Thoracic aorta (tissue), 2 donors: ENCODE results near the gene ACSS1. TPM values are rescaled to one million over a fixed set of nuclear protein-coding genes. Genes with fewer than 3 reads are reported as not detected.

Experiments used
- ATAC-seq: fragments of 150-250 bp; one replicate; pipeline ENCODE4 v1.8.0; 2017; ENCODE audit warnings: low read depth; ENCODE audit not compliant: insufficient number of reproducible peaks, low FRiP score
- DNase-seq: peaks from one replicate; pipeline ENCODE4 v3.0.0-alpha.2; 2020; ENCODE audit warnings: low spot score
- H3K27ac ChIP-seq, 2 donors: fragments of 200-600 bp; sonication (generic); 1 replicate in 1 of 2; 2 replicates in 1 of 2; pipeline ENCODE4 v1.5.1; 2016; ENCODE audit warnings: mild to moderate bottlenecking in 2 of 2, moderate library complexity in 2 of 2
- H3K27me3 ChIP-seq: fragments of 200-600 bp; sonication (generic); replicated peaks from 2 replicates; pipeline ENCODE4 v1.6.0; 2016; ENCODE audit warnings: mild to moderate bottlenecking; ENCODE audit not compliant: insufficient read depth
- H3K36me3 ChIP-seq: fragments of 200-600 bp; sonication (generic); one replicate; pipeline ENCODE4 v1.5.1; 2016
- H3K4me1 ChIP-seq, 2 donors: fragments of 200-600 bp; sonication (generic); 1 replicate in 1 of 2; 2 replicates in 1 of 2; pipeline versions ENCODE4 v1.5.1 to v1.6.0; 2016; ENCODE audit warnings: low read depth in 2 of 2, mild to moderate bottlenecking in 1 of 2; ENCODE audit not compliant: control insufficient read depth in 1 of 2
- H3K4me3 ChIP-seq: fragments of 200-600 bp; sonication (generic); 2 replicates; pipeline ENCODE4 v1.5.1; 2016; ENCODE audit warnings: mild to moderate bottlenecking
- H3K9me3 ChIP-seq: fragments of 200-600 bp; sonication (generic); 2 replicates; pipeline ENCODE4 v1.5.1; 2016
- total RNA-seq, 2 donors: library from RNA; depleted of rRNA; stranded (reverse); fragments of >200 nt; gene quantifications; one replicate each; pipeline versions ENCODE4 v1.1.0 to v1.2.3, GENCODE V29; 2016
- TF ChIP-seq, protein P1 (sequence below): fragments of 200-600 bp; sonication (generic); IDR thresholded peaks from one replicate; pipeline ENCODE4 v1.5.1; 2019; ENCODE audit warnings: antibody characterized with exemption

ACSS1 gene
- total RNA-seq, 2 donors from 2014 or later, result 26.0 to 31.7 TPM

DNA sequence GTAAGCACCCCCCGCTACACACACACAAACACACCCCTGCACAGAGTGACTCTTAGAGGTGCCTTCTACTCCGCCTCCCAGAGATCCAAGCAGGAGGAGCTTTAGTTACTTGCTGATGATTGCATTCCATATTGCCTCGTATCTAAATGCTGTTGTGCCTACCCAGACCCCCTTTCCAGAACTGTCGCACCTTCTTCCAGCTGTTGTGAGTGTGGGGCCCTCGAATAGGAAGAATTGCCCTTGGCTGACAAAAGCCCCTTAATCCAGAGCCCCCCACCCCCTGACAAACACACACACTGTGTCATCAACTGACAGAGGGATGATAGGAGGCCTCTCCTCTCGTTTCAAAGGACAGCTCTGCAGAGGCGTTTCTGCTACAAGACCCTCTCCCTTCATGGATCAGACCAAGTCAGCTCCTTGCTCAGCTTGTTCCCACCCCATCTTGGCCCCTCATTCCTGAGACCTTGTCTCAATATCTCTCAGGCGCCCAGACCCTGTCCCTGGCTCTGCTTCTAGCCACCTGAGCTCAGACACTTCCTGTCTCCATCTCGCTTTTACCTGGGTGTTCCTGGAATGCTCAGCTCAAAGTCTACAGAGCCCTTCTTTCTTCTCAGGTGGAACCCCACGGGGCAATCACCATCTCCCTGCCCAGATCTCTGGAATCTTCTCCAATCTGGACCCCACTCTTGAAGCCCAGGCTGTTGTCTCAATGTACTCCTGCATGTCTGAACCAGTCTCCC lies 28.0 kb upstream of the ACSS1 start:
- H3K36me3 ChIP-seq, result no peaks in the 10 kb centered on the region
- H3K4me3 ChIP-seq, result no peak overlapping the region
- H3K27ac ChIP-seq, result no peak overlapping the region
- TF ChIP-seq, protein P1, sequence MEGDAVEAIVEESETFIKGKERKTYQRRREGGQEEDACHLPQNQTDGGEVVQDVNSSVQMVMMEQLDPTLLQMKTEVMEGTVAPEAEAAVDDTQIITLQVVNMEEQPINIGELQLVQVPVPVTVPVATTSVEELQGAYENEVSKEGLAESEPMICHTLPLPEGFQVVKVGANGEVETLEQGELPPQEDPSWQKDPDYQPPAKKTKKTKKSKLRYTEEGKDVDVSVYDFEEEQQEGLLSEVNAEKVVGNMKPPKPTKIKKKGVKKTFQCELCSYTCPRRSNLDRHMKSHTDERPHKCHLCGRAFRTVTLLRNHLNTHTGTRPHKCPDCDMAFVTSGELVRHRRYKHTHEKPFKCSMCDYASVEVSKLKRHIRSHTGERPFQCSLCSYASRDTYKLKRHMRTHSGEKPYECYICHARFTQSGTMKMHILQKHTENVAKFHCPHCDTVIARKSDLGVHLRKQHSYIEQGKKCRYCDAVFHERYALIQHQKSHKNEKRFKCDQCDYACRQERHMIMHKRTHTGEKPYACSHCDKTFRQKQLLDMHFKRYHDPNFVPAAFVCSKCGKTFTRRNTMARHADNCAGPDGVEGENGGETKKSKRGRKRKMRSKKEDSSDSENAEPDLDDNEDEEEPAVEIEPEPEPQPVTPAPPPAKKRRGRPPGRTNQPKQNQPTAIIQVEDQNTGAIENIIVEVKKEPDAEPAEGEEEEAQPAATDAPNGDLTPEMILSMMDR, result no peak
- DNase-seq (no peak), ATAC-seq (no peak)
- H3K4me1 ChIP-seq, result peaks cover 0 to 28% of the 10 kb centered on the region in 2 donors
- no peaks in the 10 kb centered on the region for H3K9me3 ChIP-seq
- no peaks in the 10 kb centered on the region for H3K27me3 ChIP-seq

DNA sequence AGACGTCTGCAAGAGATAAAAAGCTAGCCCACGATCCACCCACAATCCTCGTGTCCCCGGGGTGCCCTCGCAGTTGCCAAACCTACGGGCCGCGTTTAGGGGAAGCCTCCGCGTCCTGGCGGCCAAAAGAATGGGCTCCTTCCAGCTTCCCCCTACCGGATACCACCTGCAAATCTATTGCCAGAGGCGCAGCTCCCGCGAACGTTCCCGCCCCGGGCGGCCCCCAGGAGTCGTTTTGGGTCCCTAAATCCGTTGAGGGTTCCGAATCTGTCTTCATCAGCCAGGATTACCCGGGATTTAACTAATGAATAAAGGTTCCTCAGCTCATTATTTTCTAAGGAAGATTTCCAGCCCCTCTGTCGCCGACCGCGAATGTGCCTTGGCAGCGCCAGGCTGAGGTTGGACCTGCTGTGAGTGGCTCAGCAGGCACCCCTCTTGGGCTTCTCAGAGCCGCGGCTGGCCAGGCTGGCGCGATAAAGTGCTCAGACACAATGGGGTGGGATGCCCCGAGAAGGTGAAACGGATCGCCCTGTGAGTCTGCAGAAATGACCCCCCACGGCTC lies 26.8 kb upstream of the ACSS1 start:
- ATAC-seq, result no peak
- H3K9me3 ChIP-seq, result no peaks in the 10 kb centered on the region

DNA sequence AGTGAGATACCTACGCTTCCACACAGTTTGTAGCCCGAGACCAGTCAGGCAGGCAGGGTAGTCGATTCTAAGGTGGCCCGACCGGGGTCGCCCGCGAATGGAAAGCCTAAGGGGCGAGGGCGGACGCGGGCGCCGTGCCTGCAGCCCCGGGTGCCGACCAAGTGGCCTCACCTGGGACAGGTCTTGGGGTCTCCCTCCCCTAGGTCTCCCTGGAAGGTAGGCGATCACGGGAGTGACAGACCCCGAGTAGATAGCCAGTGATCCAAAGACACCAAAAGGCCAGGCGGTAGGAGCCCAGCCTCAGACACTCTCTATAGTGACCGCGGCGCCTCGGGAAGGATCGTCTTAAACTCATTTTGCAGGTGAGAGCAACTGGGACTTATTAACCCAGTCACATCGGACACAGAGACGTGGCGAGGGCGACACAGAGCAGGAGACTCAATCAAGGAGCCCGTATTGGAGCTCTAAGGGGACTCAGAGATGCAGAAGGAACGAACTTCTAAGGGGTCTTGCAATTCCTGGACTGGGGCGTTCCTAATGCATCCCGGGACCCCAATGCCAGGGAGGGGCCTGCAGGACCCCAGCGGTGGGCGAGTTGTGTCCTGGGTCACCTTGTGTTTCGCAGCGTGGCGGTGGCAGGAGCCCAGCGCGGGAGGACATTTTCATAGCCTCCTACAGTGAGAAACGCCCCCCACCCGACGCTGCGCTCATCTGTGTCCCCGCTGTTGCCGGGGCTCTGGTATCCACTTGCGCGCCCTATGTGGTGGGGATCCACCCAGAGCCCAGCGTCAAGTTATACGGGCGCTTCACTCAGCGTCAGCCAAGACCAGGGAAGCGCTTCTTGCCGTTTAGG lies 26.1 kb upstream of the ACSS1 start:
- Histone ChIP-seq H3K4me1 (peaks cover 0 to 29% of the 10 kb centered on the region in 2 donors), H3K4me3 (no peak overlapping the region), H3K36me3 (no peaks in the 10 kb centered on the region), H3K27me3 (peaks cover 5% of the 10 kb centered on the region), H3K9me3 (no peaks in the 10 kb centered on the region), H3K27ac (no peak overlapping the region)
- DNase-seq (no peak), ATAC-seq (no peak)
- TF ChIP-seq, protein P1, result no peak

More for the DNA sequence above, 26.8 kb upstream of the ACSS1 start:
- no peak overlapping the region for H3K27ac ChIP-seq
- no peaks in the 10 kb centered on the region for H3K36me3 ChIP-seq
- peaks cover 0 to 29% of the 10 kb centered on the region in 2 donors for H3K4me1 ChIP-seq
- peaks cover 5% of the 10 kb centered on the region for H3K27me3 ChIP-seq
- TF ChIP-seq, protein P1, result no peak
- no peak for DNase-seq
- no peak overlapping the region for H3K4me3 ChIP-seq

DNA sequence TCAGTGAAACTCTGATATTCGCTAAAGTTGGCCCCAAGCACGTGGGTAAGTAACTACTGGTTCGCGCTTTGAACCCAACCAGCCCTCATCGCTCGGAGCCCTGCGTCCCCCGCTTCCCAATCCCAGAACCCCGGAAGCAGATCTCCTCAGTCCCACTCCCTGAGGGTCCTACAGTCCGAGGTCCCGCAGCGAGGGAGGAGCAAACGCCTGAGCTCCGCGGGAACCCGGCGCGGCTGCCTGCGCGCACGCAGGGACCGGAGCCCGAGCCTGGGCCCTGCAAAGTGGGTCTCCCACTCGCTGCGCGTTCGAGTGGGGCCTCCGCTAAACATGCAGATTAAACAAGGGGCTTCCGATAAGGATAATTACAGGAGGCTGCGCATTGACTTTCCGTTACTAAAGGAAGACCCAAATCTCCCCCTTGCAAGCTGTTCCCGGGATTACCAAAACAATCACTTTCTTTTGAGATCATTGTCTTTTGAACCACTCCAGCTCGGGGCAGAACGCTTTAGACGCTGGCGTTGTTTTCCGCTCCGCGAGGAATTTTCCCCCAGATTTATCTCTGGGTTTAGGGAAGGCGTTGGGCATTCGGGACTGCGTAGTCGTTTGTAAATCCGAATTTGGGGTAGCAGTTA lies 25.3 kb upstream of the ACSS1 start:
- ATAC-seq (no peak), DNase-seq (no peak)
- Histone ChIP-seq H3K36me3 (no peaks in the 10 kb centered on the region), H3K4me3 (no peak overlapping the region), H3K27ac (no peak overlapping the region), H3K9me3 (no peaks in the 10 kb centered on the region), H3K27me3 (peaks cover 5% of the 10 kb centered on the region), H3K4me1 (peaks cover 0 to 29% of the 10 kb centered on the region in 2 donors)
- TF ChIP-seq, protein P1, result no peak

DNA sequence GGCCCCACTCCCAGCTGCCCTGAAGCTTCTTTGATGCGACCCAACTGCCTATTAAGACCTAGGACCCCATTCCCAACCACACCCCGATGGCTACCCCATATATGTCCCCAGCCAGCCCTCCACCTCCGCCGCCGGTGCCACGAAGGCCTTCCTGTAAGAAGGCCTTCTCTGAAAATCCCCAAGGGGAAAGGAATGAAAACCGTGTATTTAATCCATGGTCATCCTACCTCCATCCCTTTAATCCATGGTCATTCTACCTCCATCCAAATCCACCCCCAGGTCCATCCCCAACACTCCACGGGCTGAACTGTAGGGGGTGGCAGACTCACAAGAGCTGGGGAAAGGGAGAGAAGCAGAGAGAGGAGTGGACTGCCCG lies 24.5 kb upstream of the ACSS1 start:
- Histone ChIP-seq H3K4me3 (no peak overlapping the region), H3K27me3 (peaks cover 5% of the 10 kb centered on the region), H3K4me1 (peaks cover 6 to 36% of the 10 kb centered on the region in 2 donors), H3K36me3 (no peaks in the 10 kb centered on the region), H3K27ac (no peak overlapping the region), H3K9me3 (no peaks in the 10 kb centered on the region)
- TF ChIP-seq, protein P1, result no peak
- ATAC-seq (no peak), DNase-seq (no peak)
